ENCODE measurements around the gene OR1J2. TPM values are rescaled to one million over a fixed set of nuclear protein-coding genes. Genes with fewer than 3 reads are reported as not detected.
A peak's percentile ranks its signal among the peaks of the same experiment; 100 is the strongest.

Gene OR1J2
- total and polyA plus RNA-seq, 2 donors from 2014 or later = not detected

- Histone ChIP-seq H3K9ac (ENCODE audit: low read length in 3 of 3) (no peak overlapping the region), H3K27me3 (ENCODE audit: control insufficient read depth, insufficient read depth, low read length) (no peaks in the 10 kb centered on the region), H3K4me1 (ENCODE audit: control insufficient read depth in 2 of 3, insufficient read depth in 2 of 3, low read depth in 1 of 3, low read length in 3 of 3) (no peaks in the 10 kb centered on the region), H3K4me3 (ENCODE audit: low read length in 3 of 3) (no peak overlapping the region), H3K36me3 (ENCODE audit: control insufficient read depth in 2 of 3, insufficient read depth in 3 of 3, low read length in 3 of 3) (no peaks in the 10 kb centered on the region), H3K9me3 (ENCODE audit: control insufficient read depth in 2 of 3, insufficient read depth in 1 of 3, low read length in 3 of 3) (no peaks in the 10 kb centered on the region), H3K27ac (ENCODE audit: low read depth in 2 of 2, low read length in 2 of 2) (no peak overlapping the region)
- TF ChIP-seq CTCF (IDR thresholded peaks at IDR 0.05; ENCODE audit: borderline replicate concordance, extremely low read depth, insufficient read depth) = peak; percentile 52
- no peak for FAIRE-seq
- intact Hi-C loops (cut with DNase I) = no loop called here
- peak in 3 of 5 donors; percentile 11 to 39 (median 17) for DNase-seq
These were observed 11.7 kb upstream of the OR1J2 start for GRCh38 chr9:122498883-122499288.

- no peak for TF ChIP-seq CTCF (IDR thresholded peaks at IDR 0.05; ENCODE audit: borderline replicate concordance, extremely low read depth, insufficient read depth)
- no peak for FAIRE-seq
- Histone ChIP-seq H3K4me1 (ENCODE audit: control insufficient read depth in 2 of 3, insufficient read depth in 2 of 3, low read depth in 1 of 3, low read length in 3 of 3) (no peaks in the 10 kb centered on the region), H3K9ac (ENCODE audit: low read length in 3 of 3) (no peak overlapping the region), H3K36me3 (ENCODE audit: control insufficient read depth in 2 of 3, insufficient read depth in 3 of 3, low read length in 3 of 3) (no peaks in the 10 kb centered on the region), H3K4me3 (ENCODE audit: low read length in 3 of 3) (no peak overlapping the region), H3K27me3 (ENCODE audit: control insufficient read depth, insufficient read depth, low read length) (no peaks in the 10 kb centered on the region), H3K27ac (ENCODE audit: low read depth in 2 of 2, low read length in 2 of 2) (no peak overlapping the region), H3K9me3 (ENCODE audit: control insufficient read depth in 2 of 3, insufficient read depth in 1 of 3, low read length in 3 of 3) (no peaks in the 10 kb centered on the region)
- intact Hi-C loops (cut with DNase I) = no loop called here
- DNase-seq = no peak
These were observed 3.6 kb upstream of the OR1J2 start for GRCh38 chr9:122506964-122507363.

GRCh38 chr9:122518226-122518625 is 7.6 kb downstream of the OR1J2 start:
- no peak for TF ChIP-seq CTCF (IDR thresholded peaks at IDR 0.05; ENCODE audit: borderline replicate concordance, extremely low read depth, insufficient read depth)
- Histone ChIP-seq H3K4me3 (ENCODE audit: low read length in 3 of 3) (no peak overlapping the region), H3K9me3 (ENCODE audit: control insufficient read depth in 2 of 3, insufficient read depth in 1 of 3, low read length in 3 of 3) (no peaks in the 10 kb centered on the region), H3K27me3 (ENCODE audit: control insufficient read depth, insufficient read depth, low read length) (no peaks in the 10 kb centered on the region), H3K4me1 (ENCODE audit: control insufficient read depth in 2 of 3, insufficient read depth in 2 of 3, low read depth in 1 of 3, low read length in 3 of 3) (no peaks in the 10 kb centered on the region), H3K36me3 (ENCODE audit: control insufficient read depth in 2 of 3, insufficient read depth in 3 of 3, low read length in 3 of 3) (no peaks in the 10 kb centered on the region), H3K27ac (ENCODE audit: low read depth in 2 of 2, low read length in 2 of 2) (no peak overlapping the region), H3K9ac (ENCODE audit: low read length in 3 of 3) (no peak overlapping the region)
- FAIRE-seq (no peak), DNase-seq (no peak)
- intact Hi-C loops (cut with DNase I) = no loop called here

GRCh38 chr9:122518841-122519240 is 8.2 kb downstream of the OR1J2 start, which contains the start of gene OR1J4:
Gene OR1J4, plus strand, starts transcription at chr9:122519141. Its CDS starts 0 bp downstream, at chr9:122519141.
- Histone ChIP-seq H3K4me1 (ENCODE audit: control insufficient read depth in 2 of 3, insufficient read depth in 2 of 3, low read depth in 1 of 3, low read length in 3 of 3) (no peaks in the 10 kb centered on the region), H3K4me3 (ENCODE audit: low read length in 3 of 3) (no peak within 1 kb of the TSS), H3K36me3 (ENCODE audit: control insufficient read depth in 2 of 3, insufficient read depth in 3 of 3, low read length in 3 of 3) (no peaks in the 10 kb centered on the region), H3K9me3 (ENCODE audit: control insufficient read depth in 2 of 3, insufficient read depth in 1 of 3, low read length in 3 of 3) (no peaks in the 10 kb centered on the region), H3K27me3 (ENCODE audit: control insufficient read depth, insufficient read depth, low read length) (no peaks in the 10 kb centered on the region), H3K27ac (ENCODE audit: low read depth in 2 of 2, low read length in 2 of 2) (no peak within 1 kb of the TSS), H3K9ac (ENCODE audit: low read length in 3 of 3) (no peak within 1 kb of the TSS)
- no peak for TF ChIP-seq CTCF (IDR thresholded peaks at IDR 0.05; ENCODE audit: borderline replicate concordance, extremely low read depth, insufficient read depth)
- intact Hi-C loops (cut with DNase I) = no loop called here
- FAIRE-seq (no peak), DNase-seq (no peak)
